Activated gamma-delta T cell (primary cell): ENCODE measurements around the gene ZNF217.
"Not testable (repeated sequence)": the region's sequence is repeated elsewhere in the genome, so short reads cannot be mapped to it uniquely, and the experiment has no call there.

Source experiments
- DNase-seq: peaks from one replicate; lab custom pipeline; 2025; lab: John Stamatoyannopoulos, UW

ZNF217 gene

GRCh38 chr20:53568351-53568750 is 25.3 kb downstream of the ZNF217 start:
- DNase-seq = no peak

GRCh38 chr20:53567379-53567917 is 26.2 kb downstream of the ZNF217 start:
- DNase-seq = no peak

- DNase-seq = not testable (repeated sequence)
Observed at GRCh38 chr20:53566623-53567022, 27.0 kb downstream of the ZNF217 start.

- no peak for DNase-seq
Observed at GRCh38 chr20:53565254-53565653, 28.4 kb downstream of the ZNF217 start.

GRCh38 chr20:53562104-53562764 is 31.4 kb downstream of the ZNF217 start:
- not testable (repeated sequence) for DNase-seq

GRCh38 chr20:53561505-53561904 is 32.1 kb downstream of the ZNF217 start:
- DNase-seq = no peak

GRCh38 chr20:53559816-53560215 is 33.8 kb downstream of the ZNF217 start:
- no peak for DNase-seq

GRCh38 chr20:53557130-53557529 is 36.5 kb downstream of the ZNF217 start:
- DNase-seq = no peak

- DNase-seq = no peak
Observed at GRCh38 chr20:53556267-53556897, 37.3 kb downstream of the ZNF217 start.

- no peak for DNase-seq
Observed at GRCh38 chr20:53555816-53556215, 37.8 kb downstream of the ZNF217 start.

GRCh38 chr20:53555081-53555480 is 38.6 kb downstream of the ZNF217 start:
- DNase-seq = no peak

GRCh38 chr20:53552572-53552893 is 41.1 kb downstream of the ZNF217 start:
- not testable (repeated sequence) for DNase-seq

- DNase-seq = not testable (repeated sequence)
Observed at GRCh38 chr20:53551719-53552571, 41.7 kb downstream of the ZNF217 start.

- DNase-seq = no peak
Observed at GRCh38 chr20:53550280-53551187, 43.1 kb downstream of the ZNF217 start.

- DNase-seq = no peak
Observed at GRCh38 chr20:53547664-53548239, 45.9 kb downstream of the ZNF217 start.

GRCh38 chr20:53539516-53539915 is 54.1 kb downstream of the ZNF217 start:
- no peak for DNase-seq

- DNase-seq = not testable (repeated sequence)
Observed at GRCh38 chr20:53536382-53536781, 57.3 kb downstream of the ZNF217 start.

- no peak for DNase-seq
Observed at GRCh38 chr20:53535878-53536277, 57.8 kb downstream of the ZNF217 start.

GRCh38 chr20:53534037-53534436 is 59.6 kb downstream of the ZNF217 start:
- no peak for DNase-seq

- DNase-seq = no peak
Observed at GRCh38 chr20:53533500-53533899, 60.1 kb downstream of the ZNF217 start.

- not testable (repeated sequence) for DNase-seq
Observed at GRCh38 chr20:53532654-53533312, 60.9 kb downstream of the ZNF217 start.
